GM12892 (cell line): Measurements from ENCODE around the gene TRPM8.

Experiments
- POLR2A ChIP-seq: IDR thresholded peaks from 2 replicates; pipeline ENCODE4 v1.6.1; 2011; ENCODE audit warnings: low read depth, low read length, control low read depth
- POLR2AphosphoS5 ChIP-seq: IDR thresholded peaks from 2 replicates; pipeline ENCODE4 v1.6.1; 2011; ENCODE audit warnings: low read depth, low read length, control low read depth
- TAF1 ChIP-seq: IDR thresholded peaks from 2 replicates; pipeline ENCODE4 v1.6.1; 2011; ENCODE audit warnings: low read depth, mild to moderate bottlenecking, control low read depth, low read length, borderline replicate concordance

- TF ChIP-seq POLR2AphosphoS5 (no peak), POLR2A (no peak), TAF1 (no peak)
These were observed 107.1 kb downstream of the TRPM8 start for GRCh38 chr2:234024304-234024703.
